ENCODE data around the gene FIP1L1. TPM values are rescaled to one million over a fixed set of nuclear protein-coding genes. Genes with fewer than 3 reads are reported as not detected.

FIP1L1 gene
- total RNA-seq, 1 experiment from 2014 or later: 41.0 TPM

Other genes starting within 250 kb of the FIP1L1 start
- gene SCFD2, start 11.6 kb upstream of the FIP1L1 start, total RNA-seq (2014; rRNA removed; shearing (Covaris generic)): 13.5 and 16.9 TPM in 2 replicates
- 1.6 and 2.7 TPM in 2 replicates for gene LNX1, start 213.8 kb downstream of the FIP1L1 start, total RNA-seq (2014; rRNA removed; shearing (Covaris generic))

Measured in H7 (cell line).